CD4-positive, alpha-beta T cell treated with Interleukin-10 for 1 hour (primary cell): Measurements from ENCODE around the gene MPDU1.

ENCODE experiments used
- DNase-seq: peaks from one replicate; pipeline ENCODE4 v3.0.0-alpha.2; 2020

MPDU1 gene

GRCh38 chr17:7583253-7584109, at the start of gene MPDU1:
TSS of gene MPDU1 (plus strand) at chr17:7583852. CDS start at chr17:7583863, 11 bp downstream.
- DNase-seq, result peak; percentile 97

GRCh38 chr17:7538050-7538449, 45.6 kb upstream of the MPDU1 start:
- no peak for DNase-seq

- no peak for DNase-seq
Observed at GRCh38 chr17:7538891-7539545, 44.6 kb upstream of the MPDU1 start.

GRCh38 chr17:7541074-7541621, 42.5 kb upstream of the MPDU1 start:
- no peak for DNase-seq

- DNase-seq, result no peak
Observed at GRCh38 chr17:7544911-7545310, 38.7 kb upstream of the MPDU1 start.

GRCh38 chr17:7548585-7549400, 34.9 kb upstream of the MPDU1 start, which contains the start of gene TNFSF12:
TSS of gene TNFSF12 (plus strand) at chr17:7549058. CDS start at chr17:7549154, 96 bp downstream.
- peak; percentile 62 for DNase-seq

DNA sequence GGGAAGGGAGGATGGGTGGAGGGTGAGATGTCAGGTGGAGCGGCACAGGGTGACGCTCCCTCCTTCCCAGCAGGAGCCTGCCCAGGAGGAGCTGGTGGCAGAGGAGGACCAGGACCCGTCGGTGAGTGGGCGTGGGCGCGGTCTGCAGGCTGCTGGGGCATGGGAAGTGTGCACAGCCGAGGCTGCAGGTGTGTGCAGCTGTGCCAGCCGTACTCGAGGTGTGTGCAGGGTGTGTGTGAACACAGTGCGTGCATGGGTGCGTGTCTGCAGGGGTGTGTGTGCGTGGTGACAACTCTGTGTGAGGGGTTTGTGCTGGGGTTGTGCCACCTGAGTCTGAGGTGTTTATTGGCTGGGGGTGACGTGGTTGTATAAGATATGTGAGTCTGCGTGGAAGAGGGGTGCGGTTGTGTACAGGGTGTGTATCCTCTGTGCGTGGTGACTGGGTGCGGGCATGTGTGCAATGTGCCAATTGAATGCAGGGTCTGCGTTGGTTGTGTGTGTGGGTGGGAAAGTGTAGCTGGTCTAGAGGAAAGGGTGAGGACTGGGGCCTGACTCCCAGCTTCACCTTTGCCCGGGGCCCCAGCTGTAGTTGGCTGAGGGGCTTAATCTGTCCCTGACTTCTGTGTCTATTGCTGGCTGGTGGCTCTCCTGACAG, 34.1 kb upstream of the MPDU1 start:
- DNase-seq, result peak; percentile 46

GRCh38 chr17:7550344-7550743, 33.3 kb upstream of the MPDU1 start:
- DNase-seq, result no peak

GRCh38 chr17:7551396-7551795, 32.3 kb upstream of the MPDU1 start:
- DNase-seq, result no peak

DNA sequence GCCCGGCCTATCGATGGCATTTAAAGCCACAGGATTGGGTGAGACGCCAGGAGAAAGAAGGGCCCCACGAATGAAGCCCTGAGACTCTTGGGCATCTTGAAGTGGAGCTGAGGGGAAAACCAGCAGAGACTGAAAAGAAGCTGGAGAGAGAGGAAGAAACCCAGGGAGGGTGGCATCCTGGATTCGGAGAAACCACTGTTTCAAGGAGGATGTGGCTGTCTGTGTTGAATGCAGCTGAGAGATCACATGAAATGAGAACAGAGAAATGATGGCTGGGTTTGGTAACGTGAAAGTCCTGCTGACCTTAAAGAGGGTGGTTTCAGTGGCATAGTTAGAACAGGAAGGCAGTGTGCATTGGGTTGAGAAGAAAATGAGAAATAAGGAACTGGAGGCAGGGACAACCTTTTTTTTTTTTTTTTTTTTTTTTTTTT, 31.0 kb upstream of the MPDU1 start:
- DNase-seq, result peak; percentile 59

DNA sequence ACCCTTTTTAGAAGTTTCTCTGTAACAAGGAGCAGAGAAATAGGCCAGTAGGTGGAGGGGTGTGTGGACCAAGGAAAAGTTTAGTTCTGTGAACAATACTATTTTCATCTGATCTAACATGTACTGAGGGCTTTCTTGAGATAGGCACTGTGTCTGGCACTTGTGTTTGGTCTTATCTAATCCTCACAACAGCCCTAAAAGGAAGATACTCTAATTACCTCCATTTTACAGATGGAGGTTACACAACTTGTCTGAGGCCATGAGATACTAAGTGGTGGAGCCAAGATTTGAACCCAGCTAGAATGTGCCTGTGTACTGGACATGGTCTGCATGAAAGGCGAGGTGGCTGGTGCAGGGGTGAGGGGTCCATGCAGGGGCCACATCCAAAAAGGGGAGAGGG, 30.3 kb upstream of the MPDU1 start:
- no peak for DNase-seq

- DNase-seq, result no peak
Observed at GRCh38 chr17:7555320-7555948, 28.2 kb upstream of the MPDU1 start.

- DNase-seq, result no peak
Observed at GRCh38 chr17:7556627-7557026, 27.0 kb upstream of the MPDU1 start.

DNA sequence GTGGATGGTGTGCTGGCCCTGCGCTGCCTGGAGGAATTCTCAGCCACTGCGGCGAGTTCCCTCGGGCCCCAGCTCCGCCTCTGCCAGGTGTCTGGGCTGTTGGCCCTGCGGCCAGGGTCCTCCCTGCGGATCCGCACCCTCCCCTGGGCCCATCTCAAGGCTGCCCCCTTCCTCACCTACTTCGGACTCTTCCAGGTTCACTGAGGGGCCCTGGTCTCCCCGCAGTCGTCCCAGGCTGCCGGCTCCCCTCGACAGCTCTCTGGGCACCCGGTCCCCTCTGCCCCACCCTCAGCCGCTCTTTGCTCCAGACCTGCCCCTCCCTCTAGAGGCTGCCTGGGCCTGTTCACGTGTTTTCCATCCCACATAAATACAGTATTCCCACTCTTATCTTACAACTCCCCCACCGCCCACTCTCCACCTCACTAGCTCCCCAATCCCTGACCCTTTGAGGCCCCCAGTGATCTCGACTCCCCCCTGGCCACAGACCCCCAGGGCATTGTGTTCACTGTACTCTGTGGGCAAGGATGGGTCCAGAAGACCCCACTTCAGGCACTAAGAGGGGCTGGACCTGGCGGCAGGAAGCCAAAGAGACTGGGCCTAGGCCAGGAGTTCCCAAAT, 26.4 kb upstream of the MPDU1 start:
- DNase-seq, result no peak

DNA sequence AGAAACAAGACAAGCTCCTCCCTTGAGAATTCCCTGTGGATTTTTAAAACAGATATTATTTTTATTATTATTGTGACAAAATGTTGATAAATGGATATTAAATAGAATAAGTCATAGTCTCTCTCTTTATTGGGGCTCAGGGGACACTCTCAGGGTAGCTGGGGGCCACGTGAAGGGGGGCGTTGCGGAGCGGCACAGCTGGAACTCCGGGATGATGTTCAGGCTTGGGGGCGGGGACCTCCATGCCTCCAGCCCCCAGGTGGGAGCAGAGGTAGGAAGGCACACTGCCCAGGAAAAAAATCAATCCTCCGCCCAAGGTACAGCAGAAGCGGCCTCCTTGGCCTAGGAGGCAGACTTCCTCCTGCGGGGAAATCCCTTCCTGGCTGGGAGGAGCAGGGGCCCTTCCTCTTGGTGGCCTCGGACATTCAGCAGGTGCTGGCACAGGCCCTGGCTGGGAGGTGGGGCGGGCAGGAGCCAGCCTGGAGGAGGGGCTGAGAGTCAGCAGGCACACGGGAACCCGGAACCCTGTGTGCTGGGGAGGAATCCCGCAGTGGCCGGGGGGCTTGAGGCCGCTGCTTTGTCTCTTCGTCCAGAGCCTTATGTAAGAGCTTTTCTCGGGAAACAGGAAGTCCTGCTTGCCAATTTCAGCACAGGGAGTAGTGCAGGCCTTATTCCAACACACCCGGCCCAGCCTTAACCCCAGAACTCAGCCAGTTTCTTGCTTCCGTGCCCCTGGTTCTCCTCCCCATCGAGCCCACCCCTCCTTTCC, 25.7 kb upstream of the MPDU1 start:
- no peak for DNase-seq

DNA sequence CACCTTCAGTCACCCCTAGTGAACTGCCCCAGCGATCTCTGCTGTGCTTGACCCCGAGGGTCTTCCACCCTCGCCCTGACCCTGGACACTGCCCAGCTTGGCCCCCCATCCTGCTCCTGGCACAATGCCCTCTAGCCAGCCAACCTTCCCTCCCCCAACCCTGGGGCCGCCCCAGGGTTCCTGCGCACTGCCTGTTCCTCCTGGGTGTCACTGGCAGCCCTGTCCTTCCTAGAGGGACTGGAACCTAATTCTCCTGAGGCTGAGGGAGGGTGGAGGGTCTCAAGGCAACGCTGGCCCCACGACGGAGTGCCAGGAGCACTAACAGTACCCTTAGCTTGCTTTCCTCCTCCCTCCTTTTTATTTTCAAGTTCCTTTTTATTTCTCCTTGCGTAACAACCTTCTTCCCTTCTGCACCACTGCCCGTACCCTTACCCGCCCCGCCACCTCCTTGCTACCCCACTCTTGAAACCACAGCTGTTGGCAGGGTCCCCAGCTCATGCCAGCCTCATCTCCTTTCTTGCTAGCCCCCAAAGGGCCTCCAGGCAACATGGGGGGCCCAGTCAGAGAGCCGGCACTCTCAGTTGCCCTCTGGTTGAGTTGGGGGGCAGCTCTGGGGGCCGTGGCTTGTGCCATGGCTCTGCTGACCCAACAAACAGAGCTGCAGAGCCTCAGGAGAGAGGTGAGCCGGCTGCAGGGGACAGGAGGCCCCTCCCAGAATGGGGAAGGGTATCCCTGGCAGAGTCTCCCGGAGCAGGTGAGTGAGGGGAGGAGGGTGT, 24.9 kb upstream of the MPDU1 start, which contains the start of gene TNFSF13:
TSS of gene TNFSF13 (plus strand) at position 207 of the 776 bp plus-strand sequence. CDS start at position 497, 290 bp downstream.
- DNase-seq, result no peak

DNA sequence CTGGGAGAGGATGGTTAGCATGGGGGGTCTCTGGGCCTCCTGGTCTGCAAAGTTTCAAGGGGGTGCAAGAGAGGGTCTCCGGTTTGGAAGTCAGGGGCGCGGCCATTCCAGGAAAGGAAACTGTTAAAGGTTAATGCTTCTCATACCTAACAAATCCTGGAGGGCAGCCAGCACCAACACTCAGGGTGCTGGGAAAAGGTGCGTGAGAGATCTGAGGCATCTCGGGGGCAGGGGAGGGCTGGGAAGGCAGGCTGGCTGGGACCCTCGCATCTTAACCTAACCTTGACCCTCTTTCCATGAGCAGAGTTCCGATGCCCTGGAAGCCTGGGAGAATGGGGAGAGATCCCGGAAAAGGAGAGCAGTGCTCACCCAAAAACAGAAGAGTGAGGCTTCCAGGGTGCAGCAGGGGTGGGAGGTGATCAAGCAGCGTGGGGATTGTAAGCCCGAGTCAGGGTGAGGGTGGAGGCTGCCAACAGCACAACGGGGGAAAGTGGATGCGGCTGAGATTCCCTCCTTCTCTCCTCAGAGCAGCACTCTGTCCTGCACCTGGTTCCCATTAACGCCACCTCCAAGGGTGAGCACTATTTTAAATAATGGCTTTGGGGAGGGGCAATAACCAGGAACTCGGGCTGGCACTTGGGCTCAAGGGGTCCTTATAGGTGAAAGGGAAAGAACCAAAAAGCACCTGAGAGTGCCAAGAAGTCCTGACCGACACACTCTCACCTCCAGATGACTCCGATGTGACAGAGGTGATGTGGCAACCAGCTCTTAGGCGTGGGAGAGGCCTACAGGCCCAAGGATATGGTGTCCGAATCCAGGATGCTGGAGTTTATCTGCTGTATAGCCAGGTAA, 24.1 kb upstream of the MPDU1 start:
- DNase-seq, result no peak

GRCh38 chr17:7560172-7561027, 23.3 kb upstream of the MPDU1 start:
- DNase-seq, result peak; percentile 66
